C4-2B (cell line): ENCODE data around the gene CHCHD1.
A peak's percentile ranks its signal among the peaks of the same experiment; 100 is the strongest.

Experiments used
- H3K27ac ChIP-seq: fragments of 450-650 bp; 2 replicates; pipeline ENCODE4 v1.5.1; 2017
- CTCF ChIP-seq: fragments of 450-650 bp; conservative IDR thresholded peaks from 2 replicates; pipeline ENCODE4 v1.5.1; 2017; ENCODE audit warnings: mild to moderate bottlenecking
- ZFX ChIP-seq: fragments of 450-650 bp; IDR thresholded peaks from 2 replicates; pipeline ENCODE4 v1.6.1; 2017

The CHCHD1 gene

GRCh38 chr10:73771722-73772280, 10.0 kb upstream of the CHCHD1 start:
- TF ChIP-seq ZFX: no peak
- no peak for TF ChIP-seq CTCF
- H3K27ac ChIP-seq: peak overlapping the region; percentile 89

GRCh38 chr10:73772281-73773151, 9.3 kb upstream of the CHCHD1 start:
- TF ChIP-seq CTCF (no peak), ZFX (peak; percentile 40; the same call in 1 of the 2 replicates)

GRCh38 chr10:73773152-73773879, 8.5 kb upstream of the CHCHD1 start:
- 0 out of 2 replicates have a peak, but pooled peaks have one; percentile 5 for TF ChIP-seq ZFX
- TF ChIP-seq CTCF: no peak
- peak overlapping the region; percentile 89 for H3K27ac ChIP-seq

More at GRCh38 chr10:73772281-73773151, 9.3 kb upstream of the CHCHD1 start:
- H3K27ac ChIP-seq: peak overlapping the region; percentile 89

- no peak for TF ChIP-seq ZFX
- TF ChIP-seq CTCF: no peak
- H3K27ac ChIP-seq: peak overlapping the region; percentile 89; the same call in 1 of the 2 replicates
Measured at GRCh38 chr10:73774637-73775036, 7.2 kb upstream of the CHCHD1 start.

GRCh38 chr10:73779018-73779417, 2.8 kb upstream of the CHCHD1 start:
- H3K27ac ChIP-seq: no peak overlapping the region
- no peak for TF ChIP-seq ZFX
- TF ChIP-seq CTCF: no peak

GRCh38 chr10:73779539-73780197, 2.2 kb upstream of the CHCHD1 start:
- H3K27ac ChIP-seq: no peak overlapping the region
- TF ChIP-seq ZFX: no peak
- TF ChIP-seq CTCF: no peak
